SK-N-SH (cell line): ENCODE data around the gene PFKL. TPM values are rescaled to one million over a fixed set of nuclear protein-coding genes. Genes with fewer than 3 reads are reported as not detected.

Experiments
- CTCF ChIA-PET: fragments of 300-600, 350-600 bp; formaldehyde crosslinking; extraction: SDS; loops from one replicate; lab custom pipeline; 2021; lab: Yijun Ruan, JAX
- POLR2A ChIA-PET: fragments of 350-600 bp; sonication (Branson Sonifier 250); formaldehyde crosslinking; extraction: SDS; loops from one replicate; lab custom pipeline; 2020; ENCODE audit warnings: antibody characterized with exemption, inconsistent platforms; lab: Yijun Ruan, JAX
- DNase-seq: peaks from one replicate; pipeline ENCODE4 v3.0.0; 2012
- H2AFZ ChIP-seq: fragments of 200-600 bp; sonication (generic); 2 replicates; pipeline ENCODE4 v1.8.1; 2016; ENCODE audit warnings: antibody characterized with exemption, mild to moderate bottlenecking, low read depth
- H3F3A ChIP-seq: fragments of 200-600 bp; sonication (generic); replicated peaks from 2 replicates; pipeline ENCODE3; 2016; ENCODE audit warnings: antibody characterized with exemption, mild to moderate bottlenecking; ENCODE audit not compliant: insufficient read depth
- H3K27ac ChIP-seq, 2 experiments: fragments of 200-500 bp in 1 of 2; fragments of 200-600 bp in 1 of 2; sonication (Bioruptor generic) in 1 of 2; sonication (generic), shearing (Covaris generic) in 1 of 2; 2 replicates each; pipeline versions ENCODE4 v1.5.1 to v1.6.1; 2014 to 2016; ENCODE audit warnings: low read depth in 2 of 2, inconsistent platforms in 1 of 2, low read length in 1 of 2, mild to moderate bottlenecking in 1 of 2, mixed read lengths in 1 of 2
- H3K27me3 ChIP-seq: fragments of 200-600 bp; sonication (generic), shearing (Covaris generic); 2 replicates; pipeline ENCODE4 v1.6.1; 2016; ENCODE audit warnings: mixed run types; ENCODE audit not compliant: insufficient read depth
- H3K36me3 ChIP-seq, 2 experiments: fragments of 200-500 bp in 1 of 2; fragments of 200-600 bp in 1 of 2; sonication (Bioruptor generic) in 1 of 2; sonication (generic) in 1 of 2; replicated peaks in 1 of 2; 2 replicates each; pipeline versions ENCODE3 to v1.5.1; 2014 to 2016; ENCODE audit warnings: low read length in 1 of 2, mild to moderate bottlenecking in 1 of 2; ENCODE audit not compliant: insufficient read depth in 2 of 2, control insufficient read depth in 1 of 2
- H3K4me1 ChIP-seq, 2 experiments: fragments of 200-500 bp in 1 of 2; fragments of 200-600 bp in 1 of 2; sonication (Bioruptor generic) in 1 of 2; sonication (generic), shearing (Covaris generic) in 1 of 2; 2 replicates each; pipeline versions ENCODE4 v1.5.1 to v1.6.1; 2014 to 2016; ENCODE audit warnings: low read depth in 1 of 2, low read length in 1 of 2, mixed run types in 1 of 2; ENCODE audit not compliant: insufficient read depth in 2 of 2, control insufficient read depth in 1 of 2
- H3K4me2 ChIP-seq: fragments of 200-600 bp; sonication (generic), shearing (Covaris generic); 2 replicates; pipeline ENCODE4 v1.6.1; 2017; ENCODE audit warnings: mixed run types
- H3K4me3 ChIP-seq, 2 experiments: fragments of 200-500 bp in 1 of 2; fragments of 200-600 bp in 1 of 2; sonication (Bioruptor generic) in 1 of 2; sonication (generic), shearing (Covaris generic) in 1 of 2; 2 replicates each; pipeline versions ENCODE4 v1.5.1 to v1.8.1; 2014 to 2016; ENCODE audit warnings: low read depth in 2 of 2, inconsistent platforms in 1 of 2, low read length in 1 of 2, mild to moderate bottlenecking in 1 of 2, mixed read lengths in 1 of 2, moderate library complexity in 1 of 2
- H3K79me2 ChIP-seq: fragments of 200-600 bp; sonication (generic); 2 replicates; pipeline ENCODE4 v1.8.1; 2017; ENCODE audit warnings: mild to moderate bottlenecking; ENCODE audit not compliant: insufficient read depth
- H3K9ac ChIP-seq: fragments of 200-600 bp; sonication (generic); 2 replicates; pipeline ENCODE4 v1.6.1; 2017; ENCODE audit warnings: mixed run types
- H3K9me2 ChIP-seq: fragments of 200-600 bp; sonication (generic); 2 replicates; pipeline ENCODE4 v1.6.1; 2017; ENCODE audit warnings: mixed run types
- H3K9me3 ChIP-seq: fragments of 200-600 bp; sonication (generic); 2 replicates; pipeline ENCODE4 v1.6.1; 2017; ENCODE audit warnings: mixed run types, mild to moderate bottlenecking, moderate library complexity
- H4K20me1 ChIP-seq: fragments of 200-600 bp; sonication (generic); 2 replicates; pipeline ENCODE4 v1.6.1; 2017; ENCODE audit warnings: mild to moderate bottlenecking, mixed run types; ENCODE audit not compliant: insufficient read depth
- ELF1 ChIP-seq: IDR thresholded peaks from 2 replicates; pipeline ENCODE4 v1.4.0; 2012
- EP300 ChIP-seq, 2 experiments: IDR thresholded peaks; 2 replicates each; pipeline versions ENCODE4 v1.4.0 to v1.6.1; 2012; ENCODE audit warnings: borderline replicate concordance in 1 of 2, low read depth in 1 of 2, low read length in 1 of 2
- EZH2phosphoT487 ChIP-seq: fragments of 200-600 bp; sonication (generic); IDR thresholded peaks from 2 replicates; pipeline ENCODE4 v1.6.1; 2017; ENCODE audit warnings: low read depth, mixed run types, mild to moderate bottlenecking, antibody characterized with exemption, moderate library complexity, borderline replicate concordance
- FOSL2 ChIP-seq: IDR thresholded peaks from 2 replicates; pipeline ENCODE4 v1.4.0; 2012; ENCODE audit warnings: low read depth, mild to moderate bottlenecking, moderate library complexity, borderline replicate concordance
- FOXJ3 ChIP-seq: sonication (generic); formaldehyde crosslinking; IDR thresholded peaks from 2 replicates; pipeline ENCODE4 v1.5.1; 2020; ENCODE audit warnings: mild to moderate bottlenecking, missing genetic modification reagents
- FOXM1 ChIP-seq: IDR thresholded peaks from 2 replicates; pipeline ENCODE4 v1.4.0; 2012; ENCODE audit warnings: low read depth, mild to moderate bottlenecking
- GABPA ChIP-seq: IDR thresholded peaks from 2 replicates; pipeline ENCODE4 v1.4.0; 2012; ENCODE audit warnings: low read depth, mild to moderate bottlenecking
- JUND ChIP-seq: IDR thresholded peaks from 2 replicates; pipeline ENCODE4 v1.4.0; 2012
- NFIC ChIP-seq: IDR thresholded peaks from 2 replicates; pipeline ENCODE4 v1.4.0; 2012; ENCODE audit warnings: borderline replicate concordance
- POLR2AphosphoS5 ChIP-seq: IDR thresholded peaks from 2 replicates; pipeline ENCODE4 v1.6.1; 2012; ENCODE audit warnings: low read depth, low read length
- RAD21 ChIP-seq: IDR thresholded peaks from 2 replicates; pipeline ENCODE4 v1.6.1; 2012; ENCODE audit warnings: mild to moderate bottlenecking, low read length
- RFX5 ChIP-seq: IDR thresholded peaks from 2 replicates; pipeline ENCODE4 v1.6.1; 2012; ENCODE audit warnings: mild to moderate bottlenecking, improper control_type of control experiment, low read length
- RXRA ChIP-seq: IDR thresholded peaks from 2 replicates; pipeline ENCODE4 v1.4.0; 2012; ENCODE audit warnings: low read depth, mild to moderate bottlenecking, borderline replicate concordance
- SMC3 ChIP-seq: IDR thresholded peaks from 2 replicates; pipeline ENCODE4 v1.6.1; 2012; ENCODE audit warnings: low read depth, low read length, improper control_type of control experiment
- TCF12 ChIP-seq: IDR thresholded peaks from 2 replicates; pipeline ENCODE4 v1.4.0; 2012
- TEAD4 ChIP-seq: IDR thresholded peaks from 2 replicates; pipeline ENCODE4 v1.4.0; 2012; ENCODE audit warnings: mild to moderate bottlenecking, borderline replicate concordance; ENCODE audit not compliant: insufficient read depth
- YY1 ChIP-seq: IDR thresholded peaks from 2 replicates; pipeline ENCODE4 v1.4.0; 2012; ENCODE audit warnings: low read depth, mild to moderate bottlenecking
- WGBS: methylation state at CpG from one replicate; pipeline ENCODE4 v1.1.6; 2017; ENCODE audit warnings: low lambda C conversion rate; 5-methylcytosine and 5-hydroxymethylcytosine counted together
- polyA plus RNA-seq, 3 experiments: library from polyadenylated mRNA; depleted of rRNA; stranded (reverse); fragments of >200 nt; gene quantifications; 2 replicates each; pipeline ENCODE4 v1.2.3, GENCODE V29; 2012
- TF ChIP-seq, protein P1 (sequence below): IDR thresholded peaks from 2 replicates; pipeline ENCODE4; 2012
- TF ChIP-seq, protein P2 (sequence below): IDR thresholded peaks from 2 replicates; pipeline ENCODE4 v1.4.0; 2012; ENCODE audit warnings: low read depth, borderline replicate concordance
- TF ChIP-seq, protein P3 (sequence below): fragments of 200-600 bp; sonication (generic); IDR thresholded peaks from 2 replicates; pipeline ENCODE4 v1.6.1; 2017; ENCODE audit warnings: antibody characterized with exemption, mild to moderate bottlenecking, moderate library complexity

PFKL gene
- polyA plus RNA-seq, 1 of the 3 experiments (the other 2 are of a cell fraction): 118 TPM

DNA sequence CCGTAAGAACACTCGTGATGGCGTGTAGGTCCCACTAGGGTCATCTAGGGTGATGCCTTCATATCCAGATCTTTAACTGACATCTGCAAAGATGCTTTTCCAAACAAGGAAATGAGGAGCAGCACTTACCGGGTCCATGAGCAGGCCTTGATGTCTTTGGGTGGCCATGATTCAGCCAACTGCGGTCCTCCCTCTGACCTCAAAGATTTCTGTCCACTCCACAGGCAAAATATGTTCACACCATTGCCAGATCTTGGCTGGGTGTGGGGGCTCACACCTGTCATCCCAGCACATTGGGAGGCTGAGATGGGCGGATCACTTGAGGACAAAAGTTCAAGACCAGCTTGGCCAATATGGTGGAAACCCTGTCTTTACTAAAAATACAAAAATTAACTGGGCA is 71.7 kb downstream of the PFKL start:
- 80% methylated on average over 6 of the region's 6 CpGs for WGBS
- H2AFZ ChIP-seq: no peak overlapping the region
- DNase-seq: no peak
- no peak overlapping the region for H3K27ac ChIP-seq
- H3F3A ChIP-seq: no peaks in the 10 kb centered on the region
- H3K9ac ChIP-seq: no peak overlapping the region
- ChIA-PET POLR2A (no interaction called here), CTCF (interaction anchor here (0.7 to 1.1 kb wide), 2 partner anchors 67 to 85 kb away, joined by 3 read pairs; no protein-coding TSS in a partner anchor)
- H3K4me1 ChIP-seq: peaks cover 0 to 7% of the 10 kb centered on the region in 2 experiments; a peak in 1 of 4 replicates
- no peaks in the 10 kb centered on the region for H3K36me3 ChIP-seq
- H3K9me2 ChIP-seq: no peaks in the 10 kb centered on the region
- no peak overlapping the region for H3K4me2 ChIP-seq
- H3K27me3 ChIP-seq: peaks cover 74% of the 10 kb centered on the region
- TF ChIP-seq TCF12 (no peak), EP300 (IDR thresholded peaks at IDR 0.05; ENCODE audit: borderline replicate concordance in 1 of 2, low read depth in 1 of 2, low read length in 1 of 2) (no peak), NFIC (no peak), SMC3 (no peak), YY1 (no peak), FOSL2 (no peak), EZH2phosphoT487 (no peak), GABPA (no peak), FOXM1 (no peak), ELF1 (no peak), TEAD4 (no peak), RAD21 (no peak), FOXJ3 (CRISPR knock-in tag) (no peak), RXRA (no peak), JUND (no peak), POLR2AphosphoS5 (no peak), RFX5 (no peak)
- TF ChIP-seq, protein P1, sequence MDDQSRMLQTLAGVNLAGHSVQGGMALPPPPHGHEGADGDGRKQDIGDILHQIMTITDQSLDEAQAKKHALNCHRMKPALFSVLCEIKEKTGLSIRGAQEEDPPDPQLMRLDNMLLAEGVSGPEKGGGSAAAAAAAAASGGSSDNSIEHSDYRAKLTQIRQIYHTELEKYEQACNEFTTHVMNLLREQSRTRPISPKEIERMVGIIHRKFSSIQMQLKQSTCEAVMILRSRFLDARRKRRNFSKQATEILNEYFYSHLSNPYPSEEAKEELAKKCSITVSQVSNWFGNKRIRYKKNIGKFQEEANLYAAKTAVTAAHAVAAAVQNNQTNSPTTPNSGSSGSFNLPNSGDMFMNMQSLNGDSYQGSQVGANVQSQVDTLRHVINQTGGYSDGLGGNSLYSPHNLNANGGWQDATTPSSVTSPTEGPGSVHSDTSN: no peak
- TF ChIP-seq, protein P2, sequence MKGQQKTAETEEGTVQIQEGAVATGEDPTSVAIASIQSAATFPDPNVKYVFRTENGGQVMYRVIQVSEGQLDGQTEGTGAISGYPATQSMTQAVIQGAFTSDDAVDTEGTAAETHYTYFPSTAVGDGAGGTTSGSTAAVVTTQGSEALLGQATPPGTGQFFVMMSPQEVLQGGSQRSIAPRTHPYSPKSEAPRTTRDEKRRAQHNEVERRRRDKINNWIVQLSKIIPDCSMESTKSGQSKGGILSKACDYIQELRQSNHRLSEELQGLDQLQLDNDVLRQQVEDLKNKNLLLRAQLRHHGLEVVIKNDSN: no peak
- TF ChIP-seq, protein P3, sequence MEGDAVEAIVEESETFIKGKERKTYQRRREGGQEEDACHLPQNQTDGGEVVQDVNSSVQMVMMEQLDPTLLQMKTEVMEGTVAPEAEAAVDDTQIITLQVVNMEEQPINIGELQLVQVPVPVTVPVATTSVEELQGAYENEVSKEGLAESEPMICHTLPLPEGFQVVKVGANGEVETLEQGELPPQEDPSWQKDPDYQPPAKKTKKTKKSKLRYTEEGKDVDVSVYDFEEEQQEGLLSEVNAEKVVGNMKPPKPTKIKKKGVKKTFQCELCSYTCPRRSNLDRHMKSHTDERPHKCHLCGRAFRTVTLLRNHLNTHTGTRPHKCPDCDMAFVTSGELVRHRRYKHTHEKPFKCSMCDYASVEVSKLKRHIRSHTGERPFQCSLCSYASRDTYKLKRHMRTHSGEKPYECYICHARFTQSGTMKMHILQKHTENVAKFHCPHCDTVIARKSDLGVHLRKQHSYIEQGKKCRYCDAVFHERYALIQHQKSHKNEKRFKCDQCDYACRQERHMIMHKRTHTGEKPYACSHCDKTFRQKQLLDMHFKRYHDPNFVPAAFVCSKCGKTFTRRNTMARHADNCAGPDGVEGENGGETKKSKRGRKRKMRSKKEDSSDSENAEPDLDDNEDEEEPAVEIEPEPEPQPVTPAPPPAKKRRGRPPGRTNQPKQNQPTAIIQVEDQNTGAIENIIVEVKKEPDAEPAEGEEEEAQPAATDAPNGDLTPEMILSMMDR: no peak
- H3K79me2 ChIP-seq: no peaks in the 10 kb centered on the region
- H3K4me3 ChIP-seq: no peak overlapping the region
- H4K20me1 ChIP-seq: no peaks in the 10 kb centered on the region
- H3K9me3 ChIP-seq: no peaks in the 10 kb centered on the region
